ENCODE measurements around the gene SLC17A1. TPM values are rescaled to one million over a fixed set of nuclear protein-coding genes. Genes with fewer than 3 reads are reported as not detected.

The SLC17A1 gene
- total RNA-seq, 2 experiments from 2014 or later: not detected

- no peaks in the 10 kb centered on the region for H3K9me3 Mint-ChIP-seq
- CTCF ChIA-PET: no interaction called here
- intact Hi-C loops (cut with micrococcal nuclease): no loop called here
- H3K27me3 Mint-ChIP-seq (ENCODE audit: low read depth): peaks cover 2% of the 10 kb centered on the region
- DNase-seq: no peak
- no peaks in the 10 kb centered on the region for H3K36me3 Mint-ChIP-seq (ENCODE audit: low read depth)
- no peak overlapping the region for H3K4me3 Mint-ChIP-seq
- peaks cover 16% of the 10 kb centered on the region for H3K4me1 Mint-ChIP-seq (ENCODE audit: low read depth)
- H3K27ac Mint-ChIP-seq: peak overlapping the region; percentile 68
Observed at GRCh38 chr6:25777856-25778649, 53.8 kb downstream of the SLC17A1 start.

GRCh38 chr6:25777031-25777430 lies 54.8 kb downstream of the SLC17A1 start:
- Mint-ChIP-seq H3K27me3 (ENCODE audit: low read depth) (peaks cover 2% of the 10 kb centered on the region), H3K4me1 (ENCODE audit: low read depth) (peaks cover 16% of the 10 kb centered on the region), H3K36me3 (ENCODE audit: low read depth) (no peaks in the 10 kb centered on the region), H3K27ac (no peak overlapping the region), H3K4me3 (no peak overlapping the region), H3K9me3 (no peaks in the 10 kb centered on the region)
- CTCF ChIA-PET: no interaction called here
- DNase-seq: no peak
- intact Hi-C loops (cut with micrococcal nuclease): no loop called here

- Mint-ChIP-seq H3K27ac (no peak overlapping the region), H3K27me3 (ENCODE audit: low read depth) (peaks cover 2% of the 10 kb centered on the region), H3K9me3 (no peaks in the 10 kb centered on the region), H3K4me1 (ENCODE audit: low read depth) (peaks cover 16% of the 10 kb centered on the region), H3K4me3 (no peak overlapping the region), H3K36me3 (ENCODE audit: low read depth) (no peaks in the 10 kb centered on the region)
- intact Hi-C loops (cut with micrococcal nuclease): no loop called here
- no peak for DNase-seq
- CTCF ChIA-PET: no interaction called here
Observed at GRCh38 chr6:25774120-25774715, 57.6 kb downstream of the SLC17A1 start.

- Mint-ChIP-seq H3K4me1 (ENCODE audit: low read depth) (no peaks in the 10 kb centered on the region), H3K36me3 (ENCODE audit: low read depth) (no peaks in the 10 kb centered on the region), H3K27ac (no peak overlapping the region), H3K27me3 (ENCODE audit: low read depth) (peaks cover 5% of the 10 kb centered on the region), H3K4me3 (no peak overlapping the region), H3K9me3 (no peaks in the 10 kb centered on the region)
- intact Hi-C loops (cut with micrococcal nuclease): no loop called here
- CTCF ChIA-PET: no interaction called here
- no peak for DNase-seq
Observed at GRCh38 chr6:25769983-25770382, 61.9 kb downstream of the SLC17A1 start.

- Mint-ChIP-seq H3K9me3 (no peaks in the 10 kb centered on the region), H3K36me3 (ENCODE audit: low read depth) (no peaks in the 10 kb centered on the region), H3K4me3 (no peak overlapping the region), H3K27me3 (ENCODE audit: low read depth) (peaks cover 5% of the 10 kb centered on the region), H3K27ac (no peak overlapping the region), H3K4me1 (ENCODE audit: low read depth) (no peaks in the 10 kb centered on the region)
- CTCF ChIA-PET: interaction anchor here (1.0 to 1.4 kb wide), 2 partner anchors 16 to 235 kb away, joined by 4 read pairs; no protein-coding TSS in a partner anchor
- intact Hi-C loops (cut with micrococcal nuclease): no loop called here
- no peak for DNase-seq
Observed at GRCh38 chr6:25768566-25768965, 63.3 kb downstream of the SLC17A1 start.

- H3K27ac Mint-ChIP-seq: no peak overlapping the region
Observed at GRCh38 chr6:25764611-25765010, 67.2 kb downstream of the SLC17A1 start.

GRCh38 chr6:25757936-25758642 lies 73.8 kb downstream of the SLC17A1 start:
- H3K4me3 Mint-ChIP-seq: no peak overlapping the region
- no peaks in the 10 kb centered on the region for H3K9me3 Mint-ChIP-seq
- H3K36me3 Mint-ChIP-seq (ENCODE audit: low read depth): no peaks in the 10 kb centered on the region
- CTCF ChIA-PET: no interaction called here
- no peak overlapping the region for H3K27ac Mint-ChIP-seq
- no peak for DNase-seq
- intact Hi-C loops (cut with micrococcal nuclease): no loop called here
- no peaks in the 10 kb centered on the region for H3K27me3 Mint-ChIP-seq (ENCODE audit: low read depth)
- no peaks in the 10 kb centered on the region for H3K4me1 Mint-ChIP-seq (ENCODE audit: low read depth)

More at GRCh38 chr6:25764611-25765010, 67.2 kb downstream of the SLC17A1 start:
- Mint-ChIP-seq H3K27me3 (ENCODE audit: low read depth) (peaks cover 5% of the 10 kb centered on the region), H3K9me3 (no peaks in the 10 kb centered on the region), H3K36me3 (ENCODE audit: low read depth) (no peaks in the 10 kb centered on the region), H3K4me1 (ENCODE audit: low read depth) (no peaks in the 10 kb centered on the region), H3K4me3 (no peak overlapping the region)
- no peak for DNase-seq
- intact Hi-C loops (cut with micrococcal nuclease): no loop called here
- CTCF ChIA-PET: no interaction called here

- Mint-ChIP-seq H3K4me3 (no peak overlapping the region), H3K27ac (no peak overlapping the region), H3K36me3 (ENCODE audit: low read depth) (no peaks in the 10 kb centered on the region), H3K4me1 (ENCODE audit: low read depth) (no peaks in the 10 kb centered on the region), H3K9me3 (no peaks in the 10 kb centered on the region), H3K27me3 (ENCODE audit: low read depth) (no peaks in the 10 kb centered on the region)
- CTCF ChIA-PET: interaction anchor here (1.0 kb wide), 1 partner anchor 10 kb away, joined by 4 read pairs; no protein-coding TSS in a partner anchor
- intact Hi-C loops (cut with micrococcal nuclease): no loop called here
- no peak for DNase-seq
Observed at GRCh38 chr6:25756382-25757363, 75.2 kb downstream of the SLC17A1 start.

- Mint-ChIP-seq H3K36me3 (ENCODE audit: low read depth) (no peaks in the 10 kb centered on the region), H3K4me1 (ENCODE audit: low read depth) (no peaks in the 10 kb centered on the region), H3K9me3 (no peaks in the 10 kb centered on the region), H3K27me3 (ENCODE audit: low read depth) (no peaks in the 10 kb centered on the region), H3K27ac (no peak overlapping the region), H3K4me3 (no peak overlapping the region)
- intact Hi-C loops (cut with micrococcal nuclease): no loop called here
- CTCF ChIA-PET: no interaction called here
- no peak for DNase-seq
Observed at GRCh38 chr6:25755483-25755882, 76.4 kb downstream of the SLC17A1 start.

- no peak for DNase-seq
- H3K4me1 Mint-ChIP-seq (ENCODE audit: low read depth): peaks cover 2% of the 10 kb centered on the region
- no peaks in the 10 kb centered on the region for H3K36me3 Mint-ChIP-seq (ENCODE audit: low read depth)
- intact Hi-C loops (cut with micrococcal nuclease): no loop called here
- H3K27ac Mint-ChIP-seq: no peak within 1 kb of the TSS
- CTCF ChIA-PET: interaction anchor here (0.9 kb wide), 1 partner anchor 50 kb away, joined by 3 read pairs; no protein-coding TSS in a partner anchor
- no peaks in the 10 kb centered on the region for H3K9me3 Mint-ChIP-seq
- no peaks in the 10 kb centered on the region for H3K27me3 Mint-ChIP-seq (ENCODE audit: low read depth)
- H3K4me3 Mint-ChIP-seq: no peak within 1 kb of the TSS
Observed at GRCh38 chr6:25754535-25754934, 77.3 kb downstream of the SLC17A1 start, which contains the start of gene SLC17A4. SLC17A4 (plus strand) TSS chr6:25754742; CDS start chr6:25761963, 7,221 bp downstream.

- CTCF ChIA-PET: interaction anchor here (1.1 kb wide), 1 partner anchor 15 kb away, joined by 4 read pairs; no protein-coding TSS in a partner anchor
- H3K36me3 Mint-ChIP-seq (ENCODE audit: low read depth): no peaks in the 10 kb centered on the region
Observed at GRCh38 chr6:25753079-25753478, 78.8 kb downstream of the SLC17A1 start.

More at GRCh38 chr6:25753079-25753478, 78.8 kb downstream of the SLC17A1 start:
- Mint-ChIP-seq H3K9me3 (no peaks in the 10 kb centered on the region), H3K27me3 (ENCODE audit: low read depth) (no peaks in the 10 kb centered on the region), H3K4me3 (no peak overlapping the region), H3K27ac (no peak overlapping the region), H3K4me1 (ENCODE audit: low read depth) (peaks cover 2% of the 10 kb centered on the region)
- no peak for DNase-seq
- intact Hi-C loops (cut with micrococcal nuclease): no loop called here

Measured in activated naive CD4-positive, alpha-beta T cell treated with anti-CD3 and anti-CD28 coated beads for 36 hours (primary cell).